Hepatocyte (in vitro differentiated cells): ENCODE measurements around the gene ICAM1. TPM values are rescaled to one million over a fixed set of nuclear protein-coding genes. Genes with fewer than 3 reads are reported as not detected.

Experiments
- DNase-seq: peaks from one replicate; pipeline ENCODE4 v3.0.0-alpha.2; 2016; ENCODE audit warnings: low spot score
- H2AFZ ChIP-seq: fragments of 200-600 bp; sonication (generic); 2 replicates; pipeline ENCODE4 v1.6.0; 2016; ENCODE audit warnings: antibody characterized with exemption, mild to moderate bottlenecking
- H3K27ac ChIP-seq: fragments of 200-600 bp; sonication (generic); 2 replicates; pipeline ENCODE4 v1.5.1; 2016; ENCODE audit warnings: mild to moderate bottlenecking
- H3K27me3 ChIP-seq: fragments of 200-600 bp; sonication (generic); 2 replicates; pipeline ENCODE4 v1.6.1; 2016
- H3K36me3 ChIP-seq: fragments of 200-600 bp; sonication (generic); replicated peaks from 2 replicates; pipeline ENCODE4 v1.5.1; 2016; ENCODE audit warnings: low read depth; ENCODE audit not compliant: insufficient read depth
- H3K4me1 ChIP-seq: fragments of 200-600 bp; sonication (generic); 2 replicates; pipeline ENCODE4 v1.5.1; 2016; ENCODE audit warnings: mild to moderate bottlenecking, moderate library complexity; ENCODE audit not compliant: insufficient read depth
- H3K4me2 ChIP-seq: fragments of 200-600 bp; sonication (generic); 2 replicates; pipeline ENCODE4 v1.6.0; 2016
- H3K4me3 ChIP-seq: fragments of 200-600 bp; sonication (generic); 2 replicates; pipeline ENCODE4 v1.5.1; 2016; ENCODE audit warnings: mild to moderate bottlenecking
- H3K79me2 ChIP-seq: fragments of 200-600 bp; sonication (generic); 2 replicates; pipeline ENCODE4 v1.6.0; 2017; ENCODE audit warnings: mild to moderate bottlenecking
- H3K9me2 ChIP-seq: fragments of 200-600 bp; sonication (generic); replicated peaks from 2 replicates; pipeline ENCODE4 v1.6.0; 2017; ENCODE audit warnings: mild to moderate bottlenecking; ENCODE audit not compliant: insufficient read depth
- H3K9me3 ChIP-seq: fragments of 200-600 bp; sonication (generic); 2 replicates; pipeline ENCODE4 v1.5.1; 2016; ENCODE audit warnings: low read depth, mild to moderate bottlenecking
- H4K20me1 ChIP-seq: fragments of 200-600 bp; sonication (generic); 2 replicates; pipeline ENCODE4 v1.6.0; 2016; ENCODE audit warnings: mild to moderate bottlenecking; ENCODE audit not compliant: insufficient read depth, poor library complexity, severe bottlenecking
- EZH2 ChIP-seq: fragments of 200-600 bp; sonication (generic); IDR thresholded peaks from 2 replicates; pipeline ENCODE4 v1.6.1; 2016; ENCODE audit warnings: antibody characterized with exemption, mild to moderate bottlenecking, borderline replicate concordance
- EZH2phosphoT487 ChIP-seq: fragments of 200-600 bp; sonication (generic); IDR thresholded peaks from one replicate; pipeline ENCODE4 v1.6.1; 2018; ENCODE audit warnings: antibody characterized with exemption, mild to moderate bottlenecking, low read depth, moderate library complexity; ENCODE audit not compliant: unreplicated experiment, severe bottlenecking
- WGBS: methylation state at CpG from one replicate; pipeline ENCODE4 v1.1.6; 2016; ENCODE audit warnings: low lambda C conversion rate; ENCODE audit errors: missing lambda C conversion rate; 5-methylcytosine and 5-hydroxymethylcytosine counted together
- polyA plus RNA-seq: library from polyadenylated mRNA; unstranded; fragments of >200 nt; fragmentation: Nextera tagmentation; extraction: Ambion mirVana; gene quantifications from 2 replicates; pipeline ENCODE4 v1.2.1, GENCODE V29; 2016
- total RNA-seq: library from RNA; depleted of rRNA; stranded (reverse); fragments of >200 nt; gene quantifications from 2 replicates; pipeline ENCODE4 v1.2.3, GENCODE V29; 2014
- TF ChIP-seq, protein P1 (sequence below): fragments of 200-600 bp; sonication (generic); IDR thresholded peaks from 2 replicates; pipeline ENCODE4 v1.5.1; 2016; ENCODE audit warnings: antibody characterized with exemption, mild to moderate bottlenecking; ENCODE audit not compliant: poor library complexity

Gene ICAM1
- total and polyA plus RNA-seq, 2 experiments from 2014 or later = 19.6 to 19.9 TPM

DNA sequence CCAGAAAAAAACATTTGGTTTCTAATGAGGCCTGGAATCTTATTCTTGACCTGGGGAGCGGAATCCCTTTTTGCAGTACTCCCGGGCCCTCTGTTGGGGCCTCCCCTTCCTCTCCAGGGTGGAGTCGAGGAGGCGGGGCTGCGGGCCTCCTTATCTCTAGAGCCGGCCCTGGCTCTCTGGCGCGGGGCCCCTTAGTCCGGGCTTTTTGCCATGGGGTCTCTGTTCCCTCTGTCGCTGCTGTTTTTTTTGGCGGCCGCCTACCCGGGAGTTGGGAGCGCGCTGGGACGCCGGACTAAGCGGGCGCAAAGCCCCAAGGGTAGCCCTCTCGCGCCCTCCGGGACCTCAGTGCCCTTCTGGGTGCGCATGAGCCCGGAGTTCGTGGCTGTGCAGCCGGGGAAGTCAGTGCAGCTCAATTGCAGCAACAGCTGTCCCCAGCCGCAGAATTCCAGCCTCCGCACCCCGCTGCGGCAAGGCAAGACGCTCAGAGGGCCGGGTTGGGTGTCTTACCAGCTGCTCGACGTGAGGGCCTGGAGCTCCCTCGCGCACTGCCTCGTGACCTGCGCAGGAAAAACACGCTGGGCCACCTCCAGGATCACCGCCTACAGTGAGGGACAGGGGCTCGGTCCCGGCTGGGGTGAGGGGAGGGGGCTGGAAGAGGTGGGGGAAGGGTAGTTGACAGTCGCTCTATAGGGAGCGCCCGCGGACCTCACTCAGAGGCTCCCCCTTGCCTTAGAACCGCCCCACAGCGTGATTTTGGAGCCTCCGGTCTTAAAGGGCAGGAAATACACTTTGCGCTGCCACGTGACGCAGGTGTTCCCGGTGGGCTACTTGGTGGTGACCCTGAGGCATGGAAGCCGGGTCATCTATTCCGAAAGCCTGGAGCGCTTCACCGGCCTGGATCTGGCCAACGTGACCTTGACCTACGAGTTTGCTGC, 16.1 kb downstream of the ICAM1 start, which contains the start of gene ICAM4:
Gene ICAM4, plus strand, starts transcription at position 153 of the 935 bp plus-strand sequence. Its CDS starts 58 bp downstream, at position 211.
- WGBS = 8% methylated on average over 49 of the region's 59 CpGs
- peak; percentile 67 for DNase-seq
- peak within 1 kb of the TSS; percentile 68 for H3K27ac ChIP-seq
- no peak within 1 kb of the TSS for H3K4me3 ChIP-seq
- peak within 1 kb of the TSS; percentile 79 for H3K4me2 ChIP-seq
- TF ChIP-seq, protein P1, sequence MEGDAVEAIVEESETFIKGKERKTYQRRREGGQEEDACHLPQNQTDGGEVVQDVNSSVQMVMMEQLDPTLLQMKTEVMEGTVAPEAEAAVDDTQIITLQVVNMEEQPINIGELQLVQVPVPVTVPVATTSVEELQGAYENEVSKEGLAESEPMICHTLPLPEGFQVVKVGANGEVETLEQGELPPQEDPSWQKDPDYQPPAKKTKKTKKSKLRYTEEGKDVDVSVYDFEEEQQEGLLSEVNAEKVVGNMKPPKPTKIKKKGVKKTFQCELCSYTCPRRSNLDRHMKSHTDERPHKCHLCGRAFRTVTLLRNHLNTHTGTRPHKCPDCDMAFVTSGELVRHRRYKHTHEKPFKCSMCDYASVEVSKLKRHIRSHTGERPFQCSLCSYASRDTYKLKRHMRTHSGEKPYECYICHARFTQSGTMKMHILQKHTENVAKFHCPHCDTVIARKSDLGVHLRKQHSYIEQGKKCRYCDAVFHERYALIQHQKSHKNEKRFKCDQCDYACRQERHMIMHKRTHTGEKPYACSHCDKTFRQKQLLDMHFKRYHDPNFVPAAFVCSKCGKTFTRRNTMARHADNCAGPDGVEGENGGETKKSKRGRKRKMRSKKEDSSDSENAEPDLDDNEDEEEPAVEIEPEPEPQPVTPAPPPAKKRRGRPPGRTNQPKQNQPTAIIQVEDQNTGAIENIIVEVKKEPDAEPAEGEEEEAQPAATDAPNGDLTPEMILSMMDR = no peak
- TF ChIP-seq EZH2phosphoT487 (no peak), EZH2 (peak; percentile 56)
- H3K9me3 ChIP-seq = no peaks in the 10 kb centered on the region
- H3K4me1 ChIP-seq = peaks cover 38% of the 10 kb centered on the region
- no peaks in the 10 kb centered on the region for H3K79me2 ChIP-seq
- H2AFZ ChIP-seq = peak within 1 kb of the TSS; percentile 49
- H4K20me1 ChIP-seq = no peaks in the 10 kb centered on the region
- H3K27me3 ChIP-seq = peaks cover 53% of the 10 kb centered on the region
- no peaks in the 10 kb centered on the region for H3K36me3 ChIP-seq
- no peaks in the 10 kb centered on the region for H3K9me2 ChIP-seq

DNA sequence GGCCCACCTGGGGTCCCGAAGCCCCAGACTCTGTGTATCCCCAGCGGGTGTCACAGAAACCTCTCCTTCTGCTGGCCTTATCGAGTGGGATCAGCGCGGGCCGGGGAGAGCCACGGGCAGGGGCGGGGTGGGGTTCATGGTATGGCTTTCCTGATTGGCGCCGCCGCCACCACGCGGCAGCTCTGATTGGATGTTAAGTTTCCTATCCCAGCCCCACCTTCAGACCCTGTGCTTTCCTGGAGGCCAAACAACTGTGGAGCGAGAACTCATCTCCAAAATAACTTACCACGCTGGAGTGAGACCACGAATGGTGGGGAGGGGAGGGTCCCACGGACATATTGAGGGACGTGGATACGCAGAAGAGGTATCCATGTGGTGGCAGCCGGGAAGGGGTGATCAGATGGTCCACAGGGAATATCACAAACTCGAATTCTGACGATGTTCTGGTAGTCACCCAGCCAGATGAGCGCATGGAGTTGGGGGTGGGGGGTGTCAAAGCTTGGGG, 17.8 kb downstream of the ICAM1 start:
- no peaks in the 10 kb centered on the region for H3K36me3 ChIP-seq
- H4K20me1 ChIP-seq = no peaks in the 10 kb centered on the region
- peak overlapping the region; percentile 83 for H2AFZ ChIP-seq
- TF ChIP-seq, protein P1 = no peak
- TF ChIP-seq EZH2 (no peak), EZH2phosphoT487 (no peak)
- H3K4me1 ChIP-seq = peaks cover 39% of the 10 kb centered on the region
- no peaks in the 10 kb centered on the region for H3K9me2 ChIP-seq
- no peak overlapping the region for H3K4me3 ChIP-seq
- H3K27me3 ChIP-seq = peaks cover 70% of the 10 kb centered on the region
- H3K9me3 ChIP-seq = no peaks in the 10 kb centered on the region
- no peak overlapping the region for H3K27ac ChIP-seq
- WGBS = 8% methylated on average over 20 of the region's 23 CpGs
- no peak for DNase-seq
- H3K4me2 ChIP-seq = peak overlapping the region; percentile 80
- H3K79me2 ChIP-seq = no peaks in the 10 kb centered on the region

DNA sequence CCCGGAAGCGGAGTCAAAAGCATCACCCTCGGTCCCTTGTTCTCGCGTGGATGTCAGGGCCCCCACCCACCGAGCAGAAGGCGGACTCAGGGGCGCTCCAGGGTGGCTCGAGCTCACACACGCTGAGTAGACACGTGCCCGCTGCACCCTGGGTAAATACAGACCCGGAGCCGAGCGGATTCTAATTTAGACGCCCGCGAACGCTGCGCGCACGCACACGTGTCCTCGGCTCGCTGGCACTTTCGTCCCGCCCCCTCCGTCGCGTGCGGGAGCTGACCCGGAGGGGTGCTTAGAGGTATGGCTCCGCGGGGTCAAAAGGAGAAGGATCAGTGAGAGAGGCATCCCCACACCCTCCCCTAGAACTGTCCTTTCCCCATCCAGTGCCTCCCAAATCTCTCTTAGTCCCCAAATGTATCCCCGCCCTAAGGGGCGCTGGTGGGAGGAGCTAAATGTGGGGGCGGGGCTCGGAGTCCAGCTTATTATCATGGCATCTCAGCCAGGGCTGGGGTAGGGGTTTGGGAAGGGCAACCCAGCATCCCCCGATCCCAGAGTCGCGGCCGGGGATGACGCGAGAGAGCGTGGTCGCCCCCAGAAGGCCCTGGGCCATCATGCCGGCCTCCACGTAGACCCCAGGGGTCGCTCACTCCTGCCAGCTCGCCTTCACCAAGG, 18.4 kb downstream of the ICAM1 start:
- 2% methylated on average over 44 of the region's 50 CpGs for WGBS
- DNase-seq = peak; percentile 68
- Histone ChIP-seq H3K36me3 (no peaks in the 10 kb centered on the region), H3K27ac (no peak overlapping the region), H3K79me2 (no peaks in the 10 kb centered on the region), H3K4me2 (peak overlapping the region; percentile 80), H3K4me1 (peaks cover 39% of the 10 kb centered on the region), H3K4me3 (peak overlapping the region; percentile 52), H3K9me2 (no peaks in the 10 kb centered on the region), H2AFZ (peak overlapping the region; percentile 83), H3K9me3 (no peaks in the 10 kb centered on the region), H3K27me3 (peaks cover 76% of the 10 kb centered on the region), H4K20me1 (no peaks in the 10 kb centered on the region)
- TF ChIP-seq, protein P1 = no peak
- TF ChIP-seq EZH2 (no peak), EZH2phosphoT487 (peak; percentile 54)
